SK-N-SH (cell line): ENCODE results near the gene TANGO6.

Experiments
- CTCF ChIP-seq: fragments of 200-600 bp; sonication (generic); IDR thresholded peaks from 2 replicates; pipeline ENCODE4 v1.6.1; 2017; ENCODE audit warnings: antibody characterized with exemption, mild to moderate bottlenecking, moderate library complexity
- EZH2phosphoT487 ChIP-seq: fragments of 200-600 bp; sonication (generic); IDR thresholded peaks from 2 replicates; pipeline ENCODE4 v1.6.1; 2017; ENCODE audit warnings: low read depth, mixed run types, mild to moderate bottlenecking, antibody characterized with exemption, moderate library complexity, borderline replicate concordance
- JUND ChIP-seq: IDR thresholded peaks from 2 replicates; pipeline ENCODE4 v1.4.0; 2012
- TF ChIP-seq, protein P1 (sequence below): fragments of 150-350 bp; IDR thresholded peaks from 2 replicates; pipeline ENCODE4 v1.6.1; 2017; ENCODE audit warnings: antibody characterized with exemption, low read length, low read depth, borderline replicate concordance
- TF ChIP-seq, protein P2 (sequence below): IDR thresholded peaks from 2 replicates; pipeline ENCODE4 v1.4.0; 2012; ENCODE audit warnings: low read depth
- TF ChIP-seq, protein P3 (sequence below): IDR thresholded peaks from 2 replicates; pipeline ENCODE4 v1.4.0; 2012; ENCODE audit warnings: low read depth, borderline replicate concordance

- TF ChIP-seq, protein P1, sequence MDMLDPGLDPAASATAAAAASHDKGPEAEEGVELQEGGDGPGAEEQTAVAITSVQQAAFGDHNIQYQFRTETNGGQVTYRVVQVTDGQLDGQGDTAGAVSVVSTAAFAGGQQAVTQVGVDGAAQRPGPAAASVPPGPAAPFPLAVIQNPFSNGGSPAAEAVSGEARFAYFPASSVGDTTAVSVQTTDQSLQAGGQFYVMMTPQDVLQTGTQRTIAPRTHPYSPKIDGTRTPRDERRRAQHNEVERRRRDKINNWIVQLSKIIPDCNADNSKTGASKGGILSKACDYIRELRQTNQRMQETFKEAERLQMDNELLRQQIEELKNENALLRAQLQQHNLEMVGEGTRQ: no peak
- TF ChIP-seq CTCF: no peak
- TF ChIP-seq EZH2phosphoT487: no peak
- TF ChIP-seq, protein P2, sequence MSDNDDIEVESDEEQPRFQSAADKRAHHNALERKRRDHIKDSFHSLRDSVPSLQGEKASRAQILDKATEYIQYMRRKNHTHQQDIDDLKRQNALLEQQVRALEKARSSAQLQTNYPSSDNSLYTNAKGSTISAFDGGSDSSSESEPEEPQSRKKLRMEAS: no peak
- TF ChIP-seq, protein P3, sequence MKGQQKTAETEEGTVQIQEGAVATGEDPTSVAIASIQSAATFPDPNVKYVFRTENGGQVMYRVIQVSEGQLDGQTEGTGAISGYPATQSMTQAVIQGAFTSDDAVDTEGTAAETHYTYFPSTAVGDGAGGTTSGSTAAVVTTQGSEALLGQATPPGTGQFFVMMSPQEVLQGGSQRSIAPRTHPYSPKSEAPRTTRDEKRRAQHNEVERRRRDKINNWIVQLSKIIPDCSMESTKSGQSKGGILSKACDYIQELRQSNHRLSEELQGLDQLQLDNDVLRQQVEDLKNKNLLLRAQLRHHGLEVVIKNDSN: no peak
- TF ChIP-seq JUND: no peak
Observed at GRCh38 chr16:68994324-68994723, 151.0 kb downstream of the TANGO6 start.
